HG03521 (cell line): ENCODE data around the gene C9orf153.

ENCODE experiments used
- ATAC-seq: cut with Tn5 transposase; IDR thresholded peaks from one replicate; pipeline ENCODE4 v1.9.1; 2021; ENCODE audit warnings: mild to moderate bottlenecking, moderate library complexity; ENCODE audit not compliant: unreplicated experiment

Gene C9orf153

DNA sequence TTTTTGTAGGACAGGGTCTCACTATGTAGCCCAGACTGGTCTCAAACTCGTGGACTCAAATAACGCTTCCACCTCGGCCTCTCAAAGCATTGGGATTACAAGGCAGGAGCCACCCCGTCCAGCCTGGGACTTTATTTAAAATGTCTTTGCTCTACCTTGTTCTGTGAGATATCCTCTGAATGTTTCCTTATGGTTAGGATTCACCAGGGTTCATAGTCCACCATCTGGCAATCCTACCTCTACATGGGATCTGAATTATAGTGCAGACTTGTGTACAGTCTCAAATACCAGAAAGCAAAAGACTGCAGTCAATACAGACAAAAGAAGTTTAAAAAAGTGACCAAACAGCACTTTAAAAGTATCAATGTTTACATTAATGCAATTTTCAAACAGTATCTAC lies 12.8 kb upstream of the C9orf153 start:
- no peak for ATAC-seq

GRCh38 chr9:86263876-86264275 lies 4.4 kb upstream of the C9orf153 start:
- ATAC-seq = no peak

DNA sequence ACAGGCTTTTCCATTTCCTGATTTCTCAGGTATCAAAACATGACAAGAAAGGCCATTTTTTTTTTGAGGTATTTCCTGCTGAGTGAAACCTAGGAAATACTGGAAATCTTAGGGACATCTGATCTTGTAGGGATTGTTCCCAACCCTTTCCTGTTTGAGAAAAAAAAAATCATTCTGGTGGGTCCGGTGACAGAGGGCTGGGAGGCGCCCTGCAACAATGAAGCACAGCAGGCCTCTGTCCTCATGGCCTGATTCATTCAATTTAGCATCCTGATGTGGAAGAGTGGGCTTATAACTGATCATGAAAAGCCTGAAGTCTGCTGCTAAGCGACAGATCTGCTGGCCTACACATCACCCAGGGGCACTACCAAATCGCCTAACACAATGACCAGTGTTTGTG lies 3.0 kb upstream of the C9orf153 start:
- no peak for ATAC-seq

GRCh38 chr9:86257391-86257790 lies 2.1 kb downstream of the C9orf153 start:
- no peak for ATAC-seq

DNA sequence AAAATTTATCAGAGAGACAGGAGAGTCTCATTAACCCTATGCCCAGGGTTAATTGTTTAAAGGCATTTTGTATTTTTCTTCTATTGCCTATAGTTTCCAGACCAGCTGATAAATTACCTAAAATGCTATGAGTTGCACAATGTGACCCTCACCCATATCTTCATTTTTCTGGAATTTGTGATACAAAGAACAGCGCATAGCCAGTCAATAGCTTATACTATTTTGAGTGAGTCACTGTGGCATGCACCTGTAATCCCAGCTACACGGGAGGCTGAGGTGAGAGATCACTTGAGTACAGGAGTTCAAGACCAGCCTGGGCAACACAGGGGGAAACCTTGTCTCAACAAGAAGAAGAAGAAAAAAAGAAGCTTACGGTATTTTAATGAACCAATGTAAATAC lies 2.8 kb downstream of the C9orf153 start:
- no peak for ATAC-seq

- no peak for ATAC-seq
Observed at GRCh38 chr9:86253577-86253976, 5.9 kb downstream of the C9orf153 start.

DNA sequence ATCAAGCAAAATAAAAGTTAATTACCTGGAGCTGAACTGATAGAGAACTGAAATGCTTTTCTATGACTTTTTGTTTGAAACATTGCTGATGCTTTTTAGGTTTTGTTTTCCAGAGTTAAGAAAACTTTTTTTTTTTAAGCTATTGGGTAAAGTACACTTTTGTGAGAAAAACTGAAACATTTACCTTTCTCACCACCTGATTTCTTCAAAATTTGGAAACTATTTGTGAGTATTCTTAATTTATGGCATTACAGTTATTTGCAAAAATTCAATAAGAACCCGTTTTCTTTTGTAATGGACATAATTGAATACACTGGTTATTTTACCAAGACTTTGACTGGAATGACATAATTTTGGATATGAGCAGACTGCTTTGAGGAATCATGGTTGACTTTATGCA lies 6.6 kb downstream of the C9orf153 start:
- no peak for ATAC-seq

GRCh38 chr9:86250123-86250522 lies 9.3 kb downstream of the C9orf153 start:
- no peak for ATAC-seq

GRCh38 chr9:86248746-86249145 lies 10.7 kb downstream of the C9orf153 start:
- ATAC-seq = no peak

DNA sequence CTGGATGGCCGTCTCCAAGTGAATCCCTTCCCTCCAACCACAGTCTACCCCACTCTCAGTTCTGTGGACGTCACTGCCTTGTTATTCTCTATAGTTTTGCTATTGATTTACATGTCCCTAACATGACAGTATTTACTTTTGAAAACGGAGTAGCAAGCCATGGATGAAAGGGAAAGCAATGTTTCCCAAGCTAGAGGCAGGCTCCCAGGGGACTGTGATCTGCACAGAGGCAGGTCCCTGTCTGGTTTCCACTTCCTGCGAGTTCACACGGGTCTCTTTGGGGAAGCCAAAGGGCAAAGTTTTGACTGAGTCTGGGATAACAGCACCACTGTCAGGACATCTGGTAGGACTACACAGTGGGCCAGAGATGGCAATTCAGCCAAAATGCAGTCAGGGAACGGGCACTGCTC lies 12.7 kb downstream of the C9orf153 start:
- no peak for ATAC-seq

DNA sequence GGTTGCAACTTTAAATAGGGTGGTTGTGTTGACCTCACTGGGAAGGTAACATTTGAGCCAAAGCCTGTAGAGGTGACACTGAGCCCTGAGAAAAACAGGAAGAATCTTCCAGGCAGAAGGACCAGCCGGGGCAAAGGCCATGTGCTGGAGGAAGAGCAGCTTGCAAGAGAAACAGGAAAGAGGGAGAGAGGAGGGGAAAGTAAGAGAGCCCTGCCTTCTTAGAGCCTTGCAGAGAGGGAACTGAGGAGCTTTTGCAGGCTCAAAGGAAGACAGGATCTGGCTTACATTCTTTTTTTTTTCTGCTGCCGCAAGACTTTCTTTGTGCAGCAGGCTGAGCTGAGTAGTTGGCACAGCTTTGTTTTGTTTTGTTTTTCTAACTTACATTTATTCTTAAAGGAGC lies 17.4 kb downstream of the C9orf153 start:
- ATAC-seq = no peak

- ATAC-seq = no peak
Observed at GRCh38 chr9:86241216-86241615, 18.2 kb downstream of the C9orf153 start.

DNA sequence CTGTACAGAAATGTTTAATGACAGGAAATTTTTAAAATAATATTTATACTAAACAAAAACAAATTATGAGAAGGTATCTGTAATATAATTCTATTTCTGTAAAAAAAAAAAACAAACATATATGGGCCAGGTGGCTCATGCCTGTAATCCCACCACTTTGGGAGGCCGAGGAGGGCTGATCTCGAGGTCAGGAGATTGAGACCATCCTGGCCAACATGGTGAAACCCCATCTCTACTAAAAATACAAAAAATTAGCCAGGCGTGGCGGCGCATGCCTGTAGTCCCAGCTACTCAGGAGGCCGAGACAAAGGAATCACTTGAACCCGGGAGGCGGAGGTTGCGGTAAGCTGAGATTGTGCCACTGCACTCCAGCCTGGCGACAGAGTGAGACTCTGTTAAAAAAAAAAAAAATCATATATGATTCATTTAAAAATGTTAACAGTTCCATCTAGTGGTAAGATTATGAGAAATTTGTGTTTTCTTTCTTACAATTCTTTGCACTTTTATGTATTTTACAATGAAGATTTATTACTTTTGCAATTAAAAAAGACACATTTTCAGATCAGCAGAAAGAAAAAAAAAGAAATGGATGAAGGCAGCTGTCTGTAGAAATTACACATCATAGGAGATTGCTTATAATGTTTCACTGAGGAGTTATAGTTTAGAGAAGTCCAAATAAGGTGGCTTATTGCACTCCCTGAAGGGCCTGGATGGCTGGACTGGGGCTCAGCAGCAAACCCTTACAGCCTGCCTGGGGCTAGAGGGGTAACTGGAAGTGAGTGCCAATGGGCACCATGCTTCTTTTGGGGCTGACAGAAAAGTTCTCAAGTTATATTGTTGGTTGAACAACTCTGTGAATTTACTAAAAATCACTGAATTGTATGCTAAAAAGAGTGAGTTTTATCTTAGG lies 20.3 kb downstream of the C9orf153 start:
- no peak for ATAC-seq

- ATAC-seq = no peak
Observed at GRCh38 chr9:86230858-86231257, 28.6 kb downstream of the C9orf153 start.

- no peak for ATAC-seq
Observed at GRCh38 chr9:86222667-86223066, 36.8 kb downstream of the C9orf153 start.

GRCh38 chr9:86219606-86220005 lies 39.9 kb downstream of the C9orf153 start:
- no peak for ATAC-seq

- no peak for ATAC-seq
Observed at GRCh38 chr9:86217076-86217755, 42.2 kb downstream of the C9orf153 start.

GRCh38 chr9:86207193-86207592 lies 52.3 kb downstream of the C9orf153 start:
- no peak for ATAC-seq

GRCh38 chr9:86202338-86202882 lies 57.0 kb downstream of the C9orf153 start:
- peak; percentile 66 for ATAC-seq

DNA sequence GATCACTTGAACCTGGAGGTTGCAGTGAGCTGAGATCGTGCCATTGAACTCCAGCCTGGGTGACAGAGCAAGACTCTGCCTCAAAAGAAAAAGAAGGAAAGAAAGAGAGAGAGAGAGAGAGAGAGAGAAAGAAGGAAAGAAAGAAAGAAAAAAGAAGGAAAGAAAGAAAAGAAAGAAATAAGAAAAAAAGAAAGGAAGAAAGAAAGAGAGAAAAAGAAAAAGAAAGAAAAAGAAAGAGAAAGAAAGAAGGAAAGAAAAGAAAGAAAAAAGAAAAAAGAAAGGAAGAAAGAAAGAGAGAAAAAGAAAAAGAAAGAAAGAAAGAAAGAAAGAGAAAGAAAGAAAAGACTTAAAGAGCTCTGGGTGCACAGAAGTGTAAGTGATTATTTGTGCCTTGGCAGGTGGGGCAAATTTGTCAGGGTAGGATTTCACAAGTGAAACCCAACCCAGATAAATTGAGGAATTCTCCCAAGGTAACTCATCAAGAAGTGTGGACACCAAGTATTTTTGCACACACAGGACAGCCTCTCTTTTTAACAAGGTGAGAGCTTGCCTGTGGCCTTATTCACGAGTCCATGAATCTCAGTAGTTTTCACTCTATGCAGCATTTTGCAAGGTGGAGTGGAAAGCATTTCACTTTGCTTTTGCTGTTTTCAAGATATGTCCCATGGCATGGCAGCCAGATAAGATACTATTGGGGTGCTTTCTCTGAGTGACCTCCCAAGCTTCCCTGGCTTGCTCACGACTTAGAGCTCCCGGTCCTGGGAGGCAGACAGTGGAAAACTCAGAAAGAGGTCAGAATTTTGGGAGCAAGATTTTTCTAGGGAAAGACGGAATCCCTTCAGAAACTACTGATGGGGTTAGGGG lies 57.8 kb downstream of the C9orf153 start:
- no peak for ATAC-seq

- no peak for ATAC-seq
Observed at GRCh38 chr9:86200599-86201162, 58.8 kb downstream of the C9orf153 start.
